GM12878 (cell line): ENCODE measurements around the gene KREMEN2. TPM values are rescaled to one million over a fixed set of nuclear protein-coding genes. Genes with fewer than 3 reads are reported as not detected.

Experiments
- ATAC-seq: fragments of 200-7000 bp; cut with Tn5 transposase; 3 replicates; pipeline ENCODE4 v1.9.1; 2020; ENCODE audit warnings: mild to moderate bottlenecking, moderate library complexity
- BruUV-seq: library from RNA; stranded (reverse); fragments of 400-500 nt; replicated peaks from 2 replicates; lab custom pipeline; 2021; lab: Mats Ljungman, UMichigan
- CTCF ChIA-PET: fragments of 300-600 bp; sonication (Branson Sonifier 250); formaldehyde crosslinking; extraction: SDS; loops from one replicate; lab custom pipeline; 2021; ENCODE audit warnings: inconsistent platforms; lab: Yijun Ruan, JAX
- POLR2A ChIA-PET: fragments of 350-600 bp; formaldehyde crosslinking; extraction: SDS; loops from one replicate; lab custom pipeline; 2021; ENCODE audit warnings: inconsistent platforms; lab: Charles Lee
- RAD21 ChIA-PET: fragments of 300-600 bp; sonication (Branson Sonifier 250); formaldehyde crosslinking; loops from one replicate; lab custom pipeline; 2023; ENCODE audit warnings: antibody characterized with exemption; ENCODE audit not compliant: unreplicated experiment; lab: Charles Lee
- SMC1A ChIA-PET: fragments of 300-600 bp; sonication (Branson Sonifier 250); formaldehyde crosslinking; loops from one replicate; lab custom pipeline; 2023; ENCODE audit not compliant: unreplicated experiment, uncharacterized antibody; lab: Charles Lee
- DNase-seq: peaks from one replicate; pipeline ENCODE4 v3.0.0-alpha.2; 2011; ENCODE audit warnings: low read depth, low spot score
- FAIRE-seq: peaks from 3 replicates; lab custom pipeline; 2011; peaks lifted over from hg19 to GRCh38; lab: Jason Lieb, UNC
- H2AFZ ChIP-seq: 2 replicates; pipeline ENCODE4 v1.6.0; 2011; ENCODE audit warnings: low read depth, low read length, control low read depth; ENCODE audit not compliant: control insufficient read depth
- H3K27ac ChIP-seq: 2 replicates; pipeline ENCODE4 v1.5.1; 2011; ENCODE audit warnings: control low read depth; ENCODE audit not compliant: control insufficient read depth, insufficient read depth
- H3K27me3 ChIP-seq, 2 experiments: replicated peaks in 1 of 2; 2 replicates each; pipeline versions ENCODE4 v1.6.0 to v1.6.1; 2011; ENCODE audit warnings: low read length in 1 of 2; ENCODE audit not compliant: control insufficient read depth in 2 of 2, insufficient read depth in 2 of 2
- H3K36me3 ChIP-seq, 2 experiments: 2 replicates each; pipeline ENCODE4 v1.5.1; 2011; ENCODE audit warnings: low read length in 1 of 2; ENCODE audit not compliant: control insufficient read depth in 2 of 2, insufficient read depth in 2 of 2
- H3K4me1 ChIP-seq: 2 replicates; pipeline ENCODE4 v1.6.1; 2011; ENCODE audit warnings: mild to moderate bottlenecking, low read length, moderate library complexity, mixed read lengths; ENCODE audit not compliant: control insufficient read depth, insufficient read depth
- H3K4me2 ChIP-seq: 2 replicates; pipeline ENCODE4 v1.6.0; 2011; ENCODE audit warnings: control low read depth; ENCODE audit not compliant: control insufficient read depth, insufficient read depth
- H3K4me3 ChIP-seq: fragments of 200-600 bp; sonication (generic); 2 replicates; pipeline ENCODE4 v1.5.1; 2016
- H3K79me2 ChIP-seq: 2 replicates; pipeline ENCODE4 v1.6.0; 2011; ENCODE audit warnings: low read length; ENCODE audit not compliant: control insufficient read depth, insufficient read depth
- H3K9ac ChIP-seq: 2 replicates; pipeline ENCODE4 v1.8.0; 2011; ENCODE audit warnings: low read length, control low read depth, mixed read lengths; ENCODE audit not compliant: control insufficient read depth, insufficient read depth
- H3K9me3 ChIP-seq: replicated peaks from 3 replicates; pipeline ENCODE4 v1.5.1; 2011; ENCODE audit warnings: mild to moderate bottlenecking, low read length; ENCODE audit not compliant: control insufficient read depth, insufficient read depth
- H4K20me1 ChIP-seq: 2 replicates; pipeline ENCODE4 v1.6.0; 2011; ENCODE audit not compliant: control insufficient read depth, insufficient read depth
- CREB1 ChIP-seq: IDR thresholded peaks from 2 replicates; pipeline ENCODE4 v1.6.1; 2012; ENCODE audit warnings: low read depth, mild to moderate bottlenecking, inconsistent platforms
- DPF2 ChIP-seq: fragments of 450-650 bp; IDR thresholded peaks from 2 replicates; pipeline ENCODE4 v1.6.1; 2017; ENCODE audit warnings: mild to moderate bottlenecking
- EZH2 ChIP-seq: IDR thresholded peaks from 2 replicates; pipeline ENCODE4 v1.6.1; 2012; ENCODE audit warnings: low read depth, mild to moderate bottlenecking, control low read depth, inconsistent platforms, low read length, borderline replicate concordance; ENCODE audit not compliant: control insufficient read depth
- GATAD2B ChIP-seq: fragments of 450-650 bp; conservative IDR thresholded peaks from 2 replicates; pipeline ENCODE4 v1.6.1; 2017; ENCODE audit warnings: low read depth, mild to moderate bottlenecking, moderate library complexity
- NFYA ChIP-seq: IDR thresholded peaks from 2 replicates; pipeline ENCODE4 v1.6.1; 2011; ENCODE audit warnings: low read depth, mild to moderate bottlenecking, low read length, improper control_type of control experiment, borderline replicate concordance
- POU2F2 ChIP-seq: IDR thresholded peaks from 3 replicates; pipeline ENCODE4 v1.6.1; 2011; ENCODE audit warnings: low read depth, mild to moderate bottlenecking, low read length, borderline replicate concordance
- RFX5 ChIP-seq: IDR thresholded peaks from 2 replicates; pipeline ENCODE4 v1.6.1; 2011; ENCODE audit warnings: low read depth, low read length, improper control_type of control experiment
- SRF ChIP-seq, 2 experiments: IDR thresholded peaks; 2 replicates each; pipeline ENCODE4 v1.6.1; 2011; ENCODE audit warnings: low read depth in 2 of 2, low read length in 2 of 2, mild to moderate bottlenecking in 1 of 2, moderate library complexity in 1 of 2
- TCF3 ChIP-seq: IDR thresholded peaks from 2 replicates; pipeline ENCODE4 v1.6.1; 2012; ENCODE audit warnings: low read depth, mild to moderate bottlenecking, low read length, borderline replicate concordance; ENCODE audit not compliant: insufficient read depth
- WGBS: methylation state at CpG from one replicate; pipeline ENCODE4 v1.1.6; 2016; ENCODE audit warnings: low lambda C conversion rate; ENCODE audit not compliant: insufficient replicate concordance, insufficient coverage; ENCODE audit errors: missing lambda C conversion rate; 5-methylcytosine and 5-hydroxymethylcytosine counted together
- in situ Hi-C: fragments of 300-500 bp; cut with MboI; formaldehyde crosslinking; loops from 9 replicates; pipeline ENCODE4 v1.14.3; 2018; ENCODE audit warnings: mixed read lengths
- intact Hi-C: fragments of 100-400 bp; cut with micrococcal nuclease; formaldehyde crosslinking; loops from one replicate; pipeline ENCODE4 v1.14.2; 2022; ENCODE audit not compliant: unreplicated experiment
- polyA plus RNA-seq, 11 experiments: library from polyadenylated mRNA; depleted of rRNA in 4 of 11; unstranded in 6 of 11; stranded (reverse) in 5 of 11; fragments of >200 nt; fragmentation: Nextera tagmentation in 4 of 11; fragmentation: Illumina TruSeq in 1 of 11; extraction: Ambion mirVana in 4 of 11; extraction: Trizol in 1 of 11; gene quantifications; 1 replicate in 1 of 11; 2 replicates in 10 of 11; pipeline versions ENCODE4 v1.2.1 to v1.2.3, GENCODE V29; 2011 to 2016; ENCODE audit warnings: inconsistent platforms in 2 of 11, missing spikeins in 2 of 11, low read depth in 1 of 11
- total RNA-seq, 4 experiments: library from RNA; depleted of rRNA in 3 of 4; stranded (reverse); fragments of >200 nt in 3 of 4; fragmentation: Illumina TruSeq in 1 of 4; extraction: Trizol in 1 of 4; gene quantifications; 2 replicates each; pipeline versions ENCODE4 v1.2.1 to v1.2.3, GENCODE V29; 2013 to 2021

Gene KREMEN2
- total and polyA plus RNA-seq, 10 of the 15 experiments (the other 5 are each of a cell fraction or from before 2014, with no cell fraction given) = 0.06 to 3.7 (median 0.83) TPM; not detected in 2

DNA sequence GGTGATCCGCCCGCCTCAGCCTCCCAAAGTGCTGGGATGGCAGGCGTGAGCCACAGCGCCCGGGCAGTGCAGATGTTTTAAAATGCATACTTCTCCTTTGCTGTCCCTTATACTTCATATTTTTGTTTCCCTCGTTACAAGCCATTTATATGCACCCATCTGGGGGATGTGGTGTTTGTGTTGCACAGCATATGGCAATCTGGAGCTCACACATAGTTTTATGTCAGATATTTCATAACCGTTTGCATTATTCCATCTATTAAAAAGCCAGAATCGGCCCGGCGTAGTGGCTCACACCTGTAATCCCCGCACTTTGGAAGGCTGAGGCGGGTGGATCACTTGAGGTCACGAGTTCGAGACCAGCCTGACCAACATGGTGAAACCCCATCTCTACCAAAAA, 40.6 kb upstream of the KREMEN2 start:
- Histone ChIP-seq H3K4me1 (no peaks in the 10 kb centered on the region), H3K4me3 (no peak overlapping the region), H3K9ac (no peak overlapping the region), H3K79me2 (no peaks in the 10 kb centered on the region), H4K20me1 (no peaks in the 10 kb centered on the region), H3K36me3 (peaks cover 0 to 1% of the 10 kb centered on the region in 2 experiments; a peak in 2 of 4 replicates), H2AFZ (no peak overlapping the region), H3K9me3 (no peaks in the 10 kb centered on the region), H3K27me3 (no peaks in the 10 kb centered on the region)
- intact Hi-C loops = no loop called here
- 93% methylated on average over 14 of the region's 14 CpGs for WGBS
- in situ Hi-C loops = no loop called here
- ChIA-PET CTCF (interaction anchor here (0.7 to 1.8 kb wide), 4 partner anchors 7 to 85 kb away, joined by 3 to 5 read pairs (median 4); no protein-coding TSS in a partner anchor), POLR2A (no interaction called here)
- FAIRE-seq = no peak
- no peak for DNase-seq
- no peak for TF ChIP-seq DPF2
- no peak for TF ChIP-seq POU2F2
- no peak for TF ChIP-seq EZH2
- TF ChIP-seq CREB1 = no peak
- no peak for TF ChIP-seq TCF3
- no peak for TF ChIP-seq GATAD2B
- no peak for TF ChIP-seq RFX5
- no peak for TF ChIP-seq SRF (IDR thresholded peaks at IDR 0.05; ENCODE audit: low read depth in 2 of 2, low read length in 2 of 2)
- no peak for TF ChIP-seq NFYA
- TF ChIP-seq, all 136 proteins: peak for 0
- ATAC-seq = no peak
- no peak overlapping the region for H3K27ac ChIP-seq
- no peak overlapping the region for H3K4me2 ChIP-seq
- RAD21 ChIA-PET = interaction anchor here (0.7 to 1.0 kb wide), 3 partner anchors 14 to 55 kb away, joined by 3 read pairs; no protein-coding TSS in a partner anchor
- SMC1A ChIA-PET = interaction anchor here (1.0 to 1.6 kb wide), 3 partner anchors 16 to 55 kb away, joined by 3 to 4 read pairs (median 3); partner anchors contain the start of gene FLYWCH2
- no TSS peak for BruUV-seq
